Fibroblast of skin of left quadriceps (primary cell): ENCODE data around the gene BCS1L.

Experiments used
- DNase-seq, 2 experiments: peaks; one replicate each; pipeline ENCODE4 v3.0.0-alpha.2; 2013; ENCODE audit warnings: low read depth in 2 of 2

The BCS1L gene

DNA sequence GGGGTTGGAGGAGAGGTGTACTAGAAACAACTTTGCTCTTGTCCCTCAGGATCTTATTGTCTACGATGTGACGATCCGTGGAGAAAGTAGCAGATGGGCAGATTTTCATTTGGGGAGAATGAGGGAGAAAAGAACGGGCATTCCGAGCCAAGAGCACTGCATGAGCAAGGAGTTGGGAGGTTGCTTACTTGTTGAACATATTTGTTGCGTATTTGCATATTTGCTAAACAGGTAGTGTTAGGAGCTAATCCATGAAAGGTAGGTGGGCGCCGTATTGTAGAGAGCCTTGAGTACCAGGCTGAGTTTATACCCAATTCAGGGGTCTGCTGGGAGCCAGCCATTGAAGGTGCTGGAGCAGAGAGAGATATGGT lies 490 bp downstream of the BCS1L start:
- DNase-seq: no peak

DNA sequence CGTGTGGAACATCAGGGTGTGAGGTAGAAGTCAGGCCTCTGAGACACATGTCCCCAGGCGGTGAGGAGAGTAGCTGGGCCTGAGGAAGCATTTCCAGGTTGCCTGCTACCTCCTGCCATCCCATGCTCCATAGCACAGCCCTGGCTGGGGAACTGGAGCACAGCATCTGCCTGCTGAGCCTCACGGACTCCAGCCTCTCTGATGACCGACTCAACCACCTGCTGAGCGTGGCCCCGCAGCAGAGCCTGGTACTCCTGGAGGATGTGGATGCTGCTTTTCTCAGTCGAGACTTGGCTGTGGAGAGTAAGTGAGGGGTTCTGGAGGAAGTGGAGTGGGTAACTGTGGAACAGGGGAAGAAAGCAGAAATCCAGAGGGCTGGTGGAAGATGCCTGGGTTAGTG lies 2.9 kb downstream of the BCS1L start:
- no peak for DNase-seq

- no peak for DNase-seq
These were observed 3.3 kb downstream of the BCS1L start for GRCh38 chr2:218662827-218663226.

- no peak for DNase-seq
These were observed 4.4 kb downstream of the BCS1L start for GRCh38 chr2:218663901-218664300.

- DNase-seq: no peak
These were observed 5.2 kb downstream of the BCS1L start for GRCh38 chr2:218664653-218665052.

- no peak for DNase-seq
These were observed 11.7 kb downstream of the BCS1L start for GRCh38 chr2:218671097-218671653.

DNA sequence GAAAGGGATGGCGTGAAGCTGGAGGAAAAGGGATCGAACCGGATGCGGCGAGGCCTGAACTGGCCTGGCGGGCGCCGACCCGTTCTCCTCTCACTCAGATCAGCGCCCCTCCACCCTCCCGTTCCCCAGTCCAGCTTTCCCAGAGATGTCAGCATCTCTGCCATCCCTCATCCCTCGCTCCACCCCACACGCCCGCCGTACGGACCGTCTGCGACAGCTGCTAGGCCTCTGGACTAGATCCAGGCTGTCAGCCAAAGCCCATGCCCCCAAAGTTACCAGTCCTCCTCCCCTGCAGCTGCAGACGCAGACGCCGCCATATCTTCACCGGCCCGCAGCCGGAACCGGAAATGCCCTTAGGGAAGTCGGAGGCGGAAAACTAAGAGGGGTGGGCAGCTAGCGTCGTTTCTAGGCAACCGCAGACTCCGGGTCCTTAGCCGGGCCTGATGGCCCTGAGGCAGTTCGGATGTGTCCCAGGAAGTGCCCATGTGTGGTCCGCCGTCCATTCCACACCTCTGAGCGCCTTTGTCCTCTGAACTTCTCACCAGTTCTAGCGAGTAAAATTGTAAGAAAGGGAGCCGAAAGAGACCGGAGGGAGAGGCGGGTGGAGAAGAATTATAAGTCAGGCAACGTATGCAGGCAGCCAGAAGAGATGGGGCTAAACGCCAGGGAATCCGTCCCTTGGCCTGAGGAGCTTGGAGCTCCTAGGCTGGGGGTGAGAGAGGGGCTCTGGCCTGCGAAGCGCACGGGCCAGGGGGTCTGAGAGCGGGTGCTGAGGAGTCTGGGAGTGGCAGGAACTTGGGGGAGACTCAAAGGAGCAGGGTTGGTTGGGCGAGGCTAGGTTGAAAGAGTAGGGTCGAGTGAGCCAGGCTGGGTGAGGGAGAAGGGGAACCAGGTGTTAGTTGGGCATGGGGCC lies 12.4 kb downstream of the BCS1L start, which contains the start of the genes RNF25 and STK36:
Gene RNF25 (minus strand): TSS at position 349 of the 913 bp plus-strand sequence. CDS start 32 bp downstream, at position 317.
Gene STK36 (plus strand): TSS at position 433 of the 913 bp plus-strand sequence. CDS start 744 bp downstream, outside the sequence.
- DNase-seq: peak; percentile 64 to 72

DNA sequence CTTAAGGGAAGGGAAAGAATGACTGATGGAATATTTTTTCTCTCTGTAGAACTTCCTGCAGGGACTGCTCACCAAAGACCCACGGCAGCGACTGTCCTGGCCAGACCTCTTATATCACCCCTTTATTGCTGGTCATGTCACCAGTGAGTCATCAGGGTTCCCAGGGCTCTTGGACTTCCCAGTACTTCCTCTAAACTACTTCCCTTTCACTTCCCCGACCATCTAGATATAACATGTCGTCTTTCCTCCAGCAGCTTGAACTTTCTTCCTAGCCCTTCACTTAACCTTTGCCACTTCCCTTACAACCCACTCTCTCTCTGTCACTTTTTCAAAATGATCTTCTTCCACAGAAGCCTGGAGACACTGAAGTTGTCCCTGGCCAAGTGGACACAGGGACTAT lies 19.6 kb downstream of the BCS1L start:
- DNase-seq: no peak

DNA sequence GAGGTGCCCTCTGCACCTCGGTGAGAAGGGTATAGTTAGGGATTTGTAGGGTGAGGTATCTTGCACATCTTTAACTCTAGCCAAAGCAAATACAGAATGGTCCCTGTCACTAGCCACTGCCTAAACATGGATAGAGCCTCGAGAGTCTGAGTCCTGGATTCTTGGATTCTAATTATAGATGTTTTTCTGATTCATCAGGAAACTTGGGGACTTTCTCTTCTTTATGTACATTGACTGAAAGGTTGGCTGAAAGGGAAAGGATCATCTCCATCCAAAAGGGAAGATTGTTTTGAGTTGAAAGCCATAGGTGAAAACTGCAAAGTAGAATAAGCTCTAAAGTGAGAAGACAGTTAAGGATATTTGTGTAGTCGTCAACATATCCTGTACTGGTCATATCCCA lies 20.6 kb downstream of the BCS1L start:
- DNase-seq: no peak

DNA sequence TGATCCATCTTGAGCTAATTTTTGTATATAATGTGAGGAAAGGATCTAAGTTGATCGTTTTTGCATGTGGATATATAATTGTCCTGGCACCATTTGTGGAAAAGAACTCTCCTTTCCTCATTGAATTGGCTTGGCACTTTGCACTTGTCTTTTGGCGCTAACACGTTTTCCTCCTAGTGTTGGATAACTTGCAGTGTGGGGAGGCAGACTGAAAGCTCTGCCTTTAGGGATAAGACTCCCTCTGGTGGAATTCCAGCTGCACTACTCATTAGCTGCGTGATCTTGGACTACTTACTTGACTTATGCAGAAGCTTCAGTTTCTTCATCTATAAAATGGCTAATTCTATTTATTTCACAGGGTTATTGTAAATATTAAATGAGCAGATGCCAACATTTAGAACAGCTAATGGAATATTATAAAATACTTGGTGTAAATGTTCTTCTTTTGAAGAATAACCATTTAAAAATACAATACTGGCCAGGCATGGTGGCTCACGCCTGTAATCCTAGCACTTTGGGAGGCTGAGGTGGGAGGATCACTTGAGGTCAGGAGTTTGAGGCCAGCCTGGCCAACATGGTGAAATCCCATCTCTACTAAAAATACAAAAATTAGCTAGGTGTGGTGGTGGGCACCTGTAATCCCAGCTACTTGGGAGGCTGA lies 28.0 kb downstream of the BCS1L start:
- peak; percentile 46 for DNase-seq

GRCh38 chr2:218691234-218691633 lies 31.8 kb downstream of the BCS1L start:
- no peak for DNase-seq

- no peak for DNase-seq
These were observed 35.1 kb downstream of the BCS1L start for GRCh38 chr2:218694405-218695145.

DNA sequence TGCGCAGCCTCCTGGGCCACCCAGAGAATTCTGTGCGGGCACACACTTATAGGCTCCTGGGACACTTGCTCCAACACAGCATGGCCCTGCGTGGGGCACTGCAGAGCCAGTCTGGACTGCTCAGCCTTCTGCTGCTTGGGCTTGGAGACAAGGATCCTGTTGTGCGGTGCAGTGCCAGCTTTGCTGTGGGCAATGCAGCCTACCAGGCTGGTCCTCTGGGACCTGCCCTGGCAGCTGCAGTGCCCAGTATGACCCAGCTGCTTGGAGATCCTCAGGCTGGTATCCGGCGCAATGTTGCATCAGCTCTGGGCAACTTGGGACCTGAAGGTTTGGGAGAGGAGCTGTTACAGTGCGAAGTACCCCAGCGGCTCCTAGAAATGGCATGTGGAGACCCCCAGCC lies 39.4 kb downstream of the BCS1L start:
- no peak for DNase-seq

GRCh38 chr2:218701806-218702205 lies 42.3 kb downstream of the BCS1L start:
- no peak for DNase-seq

- no peak for DNase-seq
These were observed 43.9 kb downstream of the BCS1L start for GRCh38 chr2:218703341-218703740.

GRCh38 chr2:218708086-218708485 lies 48.6 kb downstream of the BCS1L start:
- DNase-seq: no peak

- no peak for DNase-seq
These were observed 50.4 kb downstream of the BCS1L start for GRCh38 chr2:218709908-218710307.

GRCh38 chr2:218710334-218710686 lies 50.8 kb downstream of the BCS1L start:
- DNase-seq: no peak

GRCh38 chr2:218710687-218711549 lies 51.4 kb downstream of the BCS1L start, which contains the start of gene TTLL4:
TTLL4 (plus strand) TSS chr2:218710835; CDS start chr2:218737677, 26,842 bp downstream.
- peak; percentile 91 to 92 for DNase-seq

DNA sequence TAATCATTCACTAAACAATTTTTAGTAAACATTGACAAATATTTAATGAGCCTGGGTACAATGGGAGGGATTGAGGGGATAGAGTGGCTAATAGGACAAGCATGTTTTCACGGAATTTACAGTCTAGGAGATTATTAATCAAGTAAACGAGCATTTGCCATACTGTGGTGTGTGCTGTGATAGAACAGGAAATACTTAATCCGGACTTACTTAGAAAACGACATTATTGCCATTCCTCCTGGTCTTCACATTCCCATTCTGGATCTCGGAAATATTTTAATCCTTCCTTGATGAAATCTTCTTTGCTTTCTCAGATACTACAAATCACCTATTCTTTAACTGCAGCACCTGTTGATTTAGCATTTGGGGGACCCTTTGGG lies 52.1 kb downstream of the BCS1L start:
- DNase-seq: peak in 1 of 2 experiments; percentile 37
